ENCODE measurements around the gene TMEM272. TPM values are rescaled to one million over a fixed set of nuclear protein-coding genes. Genes with fewer than 3 reads are reported as not detected.

Gene TMEM272
- total RNA-seq, 1 experiment from 2014 or later: not detected

GRCh38 chr13:51782026-51782710, 62.8 kb downstream of the TMEM272 start:
- no peak overlapping the region for H3K4me3 Mint-ChIP-seq (ENCODE audit: low read depth, unreplicated experiment)
- BruUV-seq (replicated peaks): no TSS peak
- no peak for DNase-seq
- intact Hi-C loops (cut with micrococcal nuclease; ENCODE audit: unreplicated experiment): no loop called here
- H3K9me3 Mint-ChIP-seq (ENCODE audit: low read depth, unreplicated experiment): no peaks in the 10 kb centered on the region
- H3K27ac Mint-ChIP-seq (ENCODE audit: unreplicated experiment): no peak overlapping the region
- H3K27me3 Mint-ChIP-seq (ENCODE audit: unreplicated experiment): no peaks in the 10 kb centered on the region
- CTCF ChIA-PET: no interaction called here
- TF ChIP-seq CTCF (IDR thresholded peaks at IDR 0.05; ENCODE audit: unreplicated experiment): no peak
- no peaks in the 10 kb centered on the region for H3K36me3 Mint-ChIP-seq (ENCODE audit: insufficient read depth, unreplicated experiment)
- H3K4me1 Mint-ChIP-seq (ENCODE audit: low read depth, unreplicated experiment): peaks cover 7% of the 10 kb centered on the region

- intact Hi-C loops (cut with micrococcal nuclease; ENCODE audit: unreplicated experiment): no loop called here
- Mint-ChIP-seq H3K36me3 (ENCODE audit: insufficient read depth, unreplicated experiment) (no peaks in the 10 kb centered on the region), H3K9me3 (ENCODE audit: low read depth, unreplicated experiment) (no peaks in the 10 kb centered on the region), H3K27me3 (ENCODE audit: unreplicated experiment) (no peaks in the 10 kb centered on the region), H3K27ac (ENCODE audit: unreplicated experiment) (no peak overlapping the region), H3K4me3 (ENCODE audit: low read depth, unreplicated experiment) (no peak overlapping the region), H3K4me1 (ENCODE audit: low read depth, unreplicated experiment) (peaks cover 7% of the 10 kb centered on the region)
- no TSS peak for BruUV-seq (replicated peaks)
- no peak for TF ChIP-seq CTCF (IDR thresholded peaks at IDR 0.05; ENCODE audit: unreplicated experiment)
- DNase-seq: no peak
- CTCF ChIA-PET: no interaction called here
Observed at GRCh38 chr13:51781246-51782022, 63.5 kb downstream of the TMEM272 start.

GRCh38 chr13:51780099-51780498, 64.9 kb downstream of the TMEM272 start:
- Mint-ChIP-seq H3K9me3 (ENCODE audit: low read depth, unreplicated experiment) (no peaks in the 10 kb centered on the region), H3K27ac (ENCODE audit: unreplicated experiment) (no peak overlapping the region), H3K36me3 (ENCODE audit: insufficient read depth, unreplicated experiment) (no peaks in the 10 kb centered on the region), H3K4me1 (ENCODE audit: low read depth, unreplicated experiment) (peaks cover 7% of the 10 kb centered on the region), H3K27me3 (ENCODE audit: unreplicated experiment) (no peaks in the 10 kb centered on the region), H3K4me3 (ENCODE audit: low read depth, unreplicated experiment) (no peak overlapping the region)
- no peak for TF ChIP-seq CTCF (IDR thresholded peaks at IDR 0.05; ENCODE audit: unreplicated experiment)
- no TSS peak for BruUV-seq (replicated peaks)
- intact Hi-C loops (cut with micrococcal nuclease; ENCODE audit: unreplicated experiment): no loop called here
- no peak for DNase-seq
- CTCF ChIA-PET: no interaction called here

- no peak for TF ChIP-seq CTCF (IDR thresholded peaks at IDR 0.05; ENCODE audit: unreplicated experiment)
- no TSS peak for BruUV-seq (replicated peaks)
- intact Hi-C loops (cut with micrococcal nuclease; ENCODE audit: unreplicated experiment): no loop called here
- CTCF ChIA-PET: no interaction called here
- no peak for DNase-seq
- Mint-ChIP-seq H3K4me3 (ENCODE audit: low read depth, unreplicated experiment) (no peak overlapping the region), H3K9me3 (ENCODE audit: low read depth, unreplicated experiment) (no peaks in the 10 kb centered on the region), H3K27me3 (ENCODE audit: unreplicated experiment) (no peaks in the 10 kb centered on the region), H3K36me3 (ENCODE audit: insufficient read depth, unreplicated experiment) (no peaks in the 10 kb centered on the region), H3K4me1 (ENCODE audit: low read depth, unreplicated experiment) (peaks cover 7% of the 10 kb centered on the region), H3K27ac (ENCODE audit: unreplicated experiment) (no peak overlapping the region)
Observed at GRCh38 chr13:51778392-51778791, 66.6 kb downstream of the TMEM272 start.
